ENCODE results near the gene TNNI3.
"Not testable (repeated sequence)": the region's sequence is repeated elsewhere in the genome, so short reads cannot be mapped to it uniquely, and the experiment has no call there.

The TNNI3 gene

GRCh38 chr19:55160128-55160985, 2.8 kb upstream of the TNNI3 start:
- DNase-seq (ENCODE audit: low spot score) (peak; percentile 94), ATAC-seq (ENCODE audit: low read depth) (peak; percentile 64)
- Histone ChIP-seq H3K27me3 (ENCODE audit: insufficient read depth, poor library complexity, severe bottlenecking) (no peaks in the 10 kb centered on the region), H3K27ac (ENCODE audit: poor library complexity, severe bottlenecking) (peak overlapping the region; percentile 67), H3K4me1 (ENCODE audit: insufficient read depth, poor library complexity, severe bottlenecking) (peaks cover 18% of the 10 kb centered on the region), H3K36me3 (ENCODE audit: low read depth) (no peaks in the 10 kb centered on the region), H3K4me3 (ENCODE audit: severe bottlenecking) (no peak overlapping the region), H3K9me3 (ENCODE audit: severe bottlenecking) (no peaks in the 10 kb centered on the region)
- peak; percentile 98 for TF ChIP-seq CTCF (IDR thresholded peaks at IDR 0.05; ENCODE audit: poor library complexity, severe bottlenecking)

DNA sequence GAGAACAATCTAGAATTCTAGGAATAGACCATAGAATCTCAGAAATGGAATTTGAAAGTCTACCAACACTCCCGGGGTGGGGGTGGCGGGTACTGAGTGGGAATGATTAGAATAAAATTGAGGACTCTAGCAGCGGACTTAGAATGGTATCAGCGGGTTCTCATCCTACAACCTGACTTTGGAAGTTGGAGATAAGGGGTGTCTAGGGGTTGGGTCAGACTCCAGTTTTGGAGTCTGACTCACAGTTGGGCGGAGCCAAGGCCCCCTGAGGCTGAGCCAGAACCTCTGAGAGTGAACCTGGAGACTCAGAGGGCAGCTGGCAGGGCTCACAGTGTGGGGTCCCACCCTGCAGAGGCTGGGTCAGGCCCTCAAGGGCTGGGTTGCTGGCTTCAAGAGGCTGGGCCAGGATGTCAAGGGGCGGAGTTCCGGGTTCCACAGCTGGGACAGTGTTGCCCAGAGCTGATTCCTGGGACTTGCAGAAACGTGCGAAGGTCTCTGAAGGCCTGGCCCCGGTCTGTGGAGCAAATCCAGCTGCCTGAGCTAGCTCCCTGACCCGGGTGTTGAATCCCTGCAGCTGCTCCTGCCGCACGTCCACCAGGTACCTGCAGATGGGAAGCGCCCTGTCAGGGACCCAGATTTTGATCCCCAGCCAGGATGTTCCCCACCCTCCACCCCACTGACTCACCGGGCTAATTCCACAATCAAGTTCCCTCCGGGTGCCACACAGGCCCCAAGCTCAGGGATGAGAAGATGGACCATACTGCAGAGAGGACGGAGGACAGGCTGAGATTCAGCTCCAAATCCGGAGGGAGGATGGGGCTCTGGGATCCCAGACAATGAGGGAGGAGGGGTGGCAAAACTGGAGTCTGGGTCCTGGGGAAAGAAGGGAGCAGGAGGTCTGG, 1.6 kb upstream of the TNNI3 start:
- peaks cover 18% of the 10 kb centered on the region for H3K4me1 ChIP-seq (ENCODE audit: insufficient read depth, poor library complexity, severe bottlenecking)
- H3K9me3 ChIP-seq (ENCODE audit: severe bottlenecking), result no peaks in the 10 kb centered on the region
- no peak overlapping the region for H3K4me3 ChIP-seq (ENCODE audit: severe bottlenecking)
- H3K27me3 ChIP-seq (ENCODE audit: insufficient read depth, poor library complexity, severe bottlenecking), result no peaks in the 10 kb centered on the region
- ATAC-seq (ENCODE audit: low read depth) (peak; percentile 55), DNase-seq (ENCODE audit: low spot score) (no peak)
- no peak for TF ChIP-seq CTCF (IDR thresholded peaks at IDR 0.05; ENCODE audit: poor library complexity, severe bottlenecking)
- no peaks in the 10 kb centered on the region for H3K36me3 ChIP-seq (ENCODE audit: low read depth)
- H3K27ac ChIP-seq (ENCODE audit: poor library complexity, severe bottlenecking), result peak overlapping the region; percentile 67

DNA sequence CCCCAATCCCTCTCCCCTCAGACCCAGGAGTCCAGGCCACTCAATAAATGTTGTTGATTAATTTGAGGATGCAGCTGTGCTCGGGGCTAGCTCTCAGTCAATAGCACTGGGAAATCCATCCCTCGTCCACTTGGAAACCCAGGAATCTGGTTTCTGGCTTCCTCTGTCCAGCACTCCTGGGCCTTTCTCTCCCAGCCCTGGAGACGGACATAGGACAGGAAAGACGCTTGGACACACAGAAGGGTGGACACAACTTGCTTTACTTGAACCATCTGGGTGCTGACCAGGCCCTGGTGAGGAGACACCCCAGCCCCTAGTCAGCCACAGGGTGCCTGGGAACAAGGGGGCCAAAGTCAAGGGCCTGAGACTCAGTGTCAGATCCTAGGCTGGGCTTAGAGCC, 891 bp upstream of the TNNI3 start:
- Histone ChIP-seq H3K36me3 (ENCODE audit: low read depth) (no peaks in the 10 kb centered on the region), H3K27ac (ENCODE audit: poor library complexity, severe bottlenecking) (peak overlapping the region; percentile 67), H3K27me3 (ENCODE audit: insufficient read depth, poor library complexity, severe bottlenecking) (no peaks in the 10 kb centered on the region), H3K4me3 (ENCODE audit: severe bottlenecking) (no peak overlapping the region), H3K4me1 (ENCODE audit: insufficient read depth, poor library complexity, severe bottlenecking) (peaks cover 18% of the 10 kb centered on the region), H3K9me3 (ENCODE audit: severe bottlenecking) (no peaks in the 10 kb centered on the region)
- TF ChIP-seq CTCF (IDR thresholded peaks at IDR 0.05; ENCODE audit: poor library complexity, severe bottlenecking), result no peak
- ATAC-seq (ENCODE audit: low read depth) (no peak), DNase-seq (ENCODE audit: low spot score) (no peak)

DNA sequence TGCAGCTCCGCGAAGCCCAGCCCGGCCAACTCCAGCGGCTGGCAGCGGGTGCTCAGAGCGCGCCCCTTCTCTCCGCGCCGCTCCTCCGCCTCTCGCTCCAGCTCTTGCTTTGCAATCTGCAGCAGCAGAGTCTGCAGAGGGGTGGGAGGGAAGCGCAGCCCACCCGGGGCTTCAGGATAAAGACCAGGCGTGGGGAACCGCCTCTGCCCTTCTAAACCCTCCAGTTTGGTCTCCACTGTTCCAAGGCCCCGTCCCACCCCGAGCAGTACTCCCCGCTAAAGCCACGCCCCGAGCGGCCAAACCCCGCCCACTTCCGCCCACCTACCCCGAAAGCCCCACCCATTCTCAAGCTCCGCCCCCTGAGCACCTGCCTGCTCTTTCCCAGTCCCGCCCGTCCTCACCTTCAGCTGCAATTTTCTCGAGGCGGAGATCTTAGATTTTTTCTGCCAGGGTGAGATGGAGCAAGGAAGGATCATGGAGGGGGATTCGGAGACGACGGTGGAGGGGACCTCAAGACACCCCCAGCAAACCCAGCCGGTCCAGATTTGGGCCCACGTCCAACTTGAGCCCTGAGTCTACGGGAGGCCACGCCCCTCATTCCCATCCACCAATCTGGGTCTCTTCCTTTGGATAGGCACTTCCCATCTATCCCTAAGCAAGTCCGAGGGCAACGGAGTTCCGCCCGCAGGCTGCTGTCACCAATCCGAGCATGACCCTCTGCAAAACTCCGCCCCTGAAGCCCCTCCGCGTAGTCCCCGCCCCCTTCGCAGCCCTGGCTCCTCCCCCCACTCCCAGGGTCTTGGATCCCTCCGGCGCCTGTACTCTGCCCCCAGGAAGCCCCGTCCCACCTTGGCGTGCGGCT, 1.1 kb downstream of the TNNI3 start:
- Histone ChIP-seq H3K27me3 (ENCODE audit: insufficient read depth, poor library complexity, severe bottlenecking) (no peaks in the 10 kb centered on the region), H3K9me3 (ENCODE audit: severe bottlenecking) (no peaks in the 10 kb centered on the region), H3K36me3 (ENCODE audit: low read depth) (no peaks in the 10 kb centered on the region), H3K27ac (ENCODE audit: poor library complexity, severe bottlenecking) (peak overlapping the region; percentile 31), H3K4me3 (ENCODE audit: severe bottlenecking) (peak overlapping the region; percentile 40), H3K4me1 (ENCODE audit: insufficient read depth, poor library complexity, severe bottlenecking) (peaks cover 18% of the 10 kb centered on the region)
- peak; percentile 42 for ATAC-seq (ENCODE audit: low read depth)
- TF ChIP-seq CTCF (IDR thresholded peaks at IDR 0.05; ENCODE audit: poor library complexity, severe bottlenecking), result no peak
- DNase-seq (ENCODE audit: low spot score), result peak; percentile 90

- Histone ChIP-seq H3K27ac (ENCODE audit: poor library complexity, severe bottlenecking) (peak overlapping the region; percentile 31), H3K4me3 (ENCODE audit: severe bottlenecking) (peak overlapping the region; percentile 40), H3K4me1 (ENCODE audit: insufficient read depth, poor library complexity, severe bottlenecking) (peaks cover 18% of the 10 kb centered on the region)
- not testable (repeated sequence) for ATAC-seq (ENCODE audit: low read depth); DNase-seq (ENCODE audit: low spot score); H3K27me3 ChIP-seq (ENCODE audit: insufficient read depth, poor library complexity, severe bottlenecking); H3K36me3 ChIP-seq (ENCODE audit: low read depth); H3K9me3 ChIP-seq (ENCODE audit: severe bottlenecking)
Observed at GRCh38 chr19:55155784-55156183, 1.7 kb downstream of the TNNI3 start.
